GM23248 (cell line): ENCODE data around the gene HPD. TPM values are rescaled to one million over a fixed set of nuclear protein-coding genes. Genes with fewer than 3 reads are reported as not detected.

Experiments
- DNase-seq: peaks from one replicate; pipeline ENCODE4 v3.0.0-alpha.2; 2015
- H2AFZ ChIP-seq: fragments of 200-600 bp; sonication (generic); 2 replicates; pipeline ENCODE4 v1.6.1; 2016; ENCODE audit warnings: antibody characterized with exemption
- H3F3A ChIP-seq: fragments of 200-600 bp; sonication (generic); 2 replicates; pipeline ENCODE4 v1.6.1; 2016; ENCODE audit warnings: mild to moderate bottlenecking, antibody characterized with exemption, mixed run types; ENCODE audit not compliant: insufficient read depth
- H3K27ac ChIP-seq: fragments of 200-600 bp; sonication (generic); 2 replicates; pipeline ENCODE4 v1.5.1; 2016; ENCODE audit warnings: mild to moderate bottlenecking
- H3K27me3 ChIP-seq: fragments of 200-600 bp; sonication (generic); replicated peaks from 2 replicates; pipeline ENCODE4 v1.6.1; 2016; ENCODE audit warnings: mild to moderate bottlenecking; ENCODE audit not compliant: insufficient read depth
- H3K36me3 ChIP-seq: fragments of 200-600 bp; sonication (generic); 2 replicates; pipeline ENCODE4 v1.6.1; 2016; ENCODE audit warnings: low read depth, mild to moderate bottlenecking
- H3K4me1 ChIP-seq: fragments of 200-600 bp; sonication (generic); 2 replicates; pipeline ENCODE4 v1.6.1; 2016; ENCODE audit warnings: mild to moderate bottlenecking; ENCODE audit not compliant: insufficient read depth
- H3K4me2 ChIP-seq: fragments of 200-600 bp; sonication (generic); one replicate; pipeline ENCODE4 v1.6.1; 2016; ENCODE audit warnings: mild to moderate bottlenecking; ENCODE audit not compliant: unreplicated experiment
- H3K4me3 ChIP-seq: fragments of 200-600 bp; sonication (generic); 2 replicates; pipeline ENCODE4 v1.5.1; 2016; ENCODE audit warnings: mild to moderate bottlenecking
- H3K79me2 ChIP-seq: fragments of 200-600 bp; sonication (generic); 2 replicates; pipeline ENCODE4 v1.6.1; 2016; ENCODE audit warnings: mild to moderate bottlenecking; ENCODE audit not compliant: insufficient read depth
- H3K9ac ChIP-seq: fragments of 200-600 bp; sonication (generic); 2 replicates; pipeline ENCODE4 v1.6.1; 2016; ENCODE audit warnings: mild to moderate bottlenecking
- H3K9me2 ChIP-seq: fragments of 200-600 bp; sonication (generic); 2 replicates; pipeline ENCODE4 v1.6.1; 2016; ENCODE audit warnings: mixed run types, mild to moderate bottlenecking, moderate library complexity; ENCODE audit not compliant: insufficient read depth
- H3K9me3 ChIP-seq: fragments of 200-600 bp; sonication (generic); one replicate; pipeline ENCODE4 v1.6.1; 2017; ENCODE audit warnings: low read depth
- H4K20me1 ChIP-seq: fragments of 200-600 bp; sonication (generic); 2 replicates; pipeline ENCODE4 v1.6.0; 2016; ENCODE audit not compliant: insufficient read depth
- EZH2 ChIP-seq: fragments of 200-600 bp; sonication (generic); IDR thresholded peaks from 2 replicates; pipeline ENCODE4 v1.6.1; 2018; ENCODE audit warnings: antibody characterized with exemption, mild to moderate bottlenecking; ENCODE audit not compliant: insufficient read depth, poor library complexity, severe bottlenecking
- EZH2phosphoT487 ChIP-seq: fragments of 200-600 bp; sonication (generic); IDR thresholded peaks from 2 replicates; pipeline ENCODE4 v1.6.1; 2018; ENCODE audit warnings: antibody characterized with exemption, moderate library complexity, mild to moderate bottlenecking, low read depth; ENCODE audit not compliant: insufficient read depth
- WGBS, 2 experiments: methylation state at CpG; one replicate each; pipeline ENCODE4 v1.1.6; 2015 to 2017; ENCODE audit warnings: low lambda C conversion rate in 2 of 2, low coverage in 1 of 2; ENCODE audit errors: missing lambda C conversion rate in 2 of 2; 5-methylcytosine and 5-hydroxymethylcytosine counted together
- in situ Hi-C: fragments of 300-500 bp; cut with MboI; formaldehyde crosslinking; loops from 2 replicates; pipeline ENCODE4 v1.15.0; 2020
- polyA plus RNA-seq: library from polyadenylated mRNA; unstranded; fragments of >200 nt; fragmentation: Nextera tagmentation; extraction: Ambion mirVana; gene quantifications from 2 replicates; pipeline ENCODE4 v1.2.1, GENCODE V29; 2016
- total RNA-seq: library from RNA; depleted of rRNA; stranded (reverse); fragments of >200 nt; shearing (Covaris generic); gene quantifications from 2 replicates; pipeline ENCODE4 v1.2.3, GENCODE V29; 2014

HPD gene
- total and polyA plus RNA-seq, 2 experiments from 2014 or later: not detected

DNA sequence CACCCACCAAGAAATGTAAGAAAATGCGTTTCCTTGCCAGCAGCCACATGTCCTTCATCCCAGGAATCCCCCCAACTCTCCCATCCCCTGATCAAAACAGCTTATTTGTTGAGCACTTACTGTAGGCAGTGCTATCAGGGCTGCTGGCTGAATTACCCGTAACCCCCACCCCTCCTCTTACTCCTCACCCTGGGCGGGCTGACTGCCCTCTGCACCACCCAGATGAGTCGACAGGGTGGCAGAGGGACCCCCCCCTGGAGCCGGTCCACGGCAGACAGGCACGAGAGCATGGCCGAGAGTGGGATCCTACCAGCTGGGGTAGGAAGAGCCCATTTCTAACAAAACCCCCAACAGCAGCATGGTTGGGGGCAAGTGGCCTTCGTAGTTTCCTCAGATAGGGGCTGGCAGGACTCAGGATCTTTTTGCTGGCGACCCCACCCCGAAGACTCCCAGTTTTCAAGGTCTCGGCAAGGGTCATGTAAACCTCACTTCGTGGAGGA, 64.1 kb downstream of the HPD start:
- H3K79me2 ChIP-seq: peaks cover 38% of the 10 kb centered on the region
- peak overlapping the region; percentile 82 for H3K9ac ChIP-seq
- WGBS, 2 experiments: 2% methylated on average over 13 of the region's 13 CpGs
- H3K9me2 ChIP-seq: no peaks in the 10 kb centered on the region
- H3K4me2 ChIP-seq: peak overlapping the region; percentile 55
- peak; percentile 54 for DNase-seq
- H2AFZ ChIP-seq: peak overlapping the region; percentile 24; the same call in 1 of the 2 replicates
- in situ Hi-C loops: loop anchor here (5.0 kb wide), 1 partner anchor 102 kb away; no protein-coding TSS in a partner anchor
- no peaks in the 10 kb centered on the region for H3K27me3 ChIP-seq
- H3K4me3 ChIP-seq: peak overlapping the region; percentile 40
- no peaks in the 10 kb centered on the region for H3K36me3 ChIP-seq
- TF ChIP-seq EZH2: no peak
- TF ChIP-seq EZH2phosphoT487: no peak
- peaks cover 31% of the 10 kb centered on the region for H3K4me1 ChIP-seq
- no peaks in the 10 kb centered on the region for H4K20me1 ChIP-seq
- H3K9me3 ChIP-seq: no peaks in the 10 kb centered on the region
- peaks cover 25% of the 10 kb centered on the region for H3F3A ChIP-seq
- H3K27ac ChIP-seq: peak overlapping the region; percentile 86

DNA sequence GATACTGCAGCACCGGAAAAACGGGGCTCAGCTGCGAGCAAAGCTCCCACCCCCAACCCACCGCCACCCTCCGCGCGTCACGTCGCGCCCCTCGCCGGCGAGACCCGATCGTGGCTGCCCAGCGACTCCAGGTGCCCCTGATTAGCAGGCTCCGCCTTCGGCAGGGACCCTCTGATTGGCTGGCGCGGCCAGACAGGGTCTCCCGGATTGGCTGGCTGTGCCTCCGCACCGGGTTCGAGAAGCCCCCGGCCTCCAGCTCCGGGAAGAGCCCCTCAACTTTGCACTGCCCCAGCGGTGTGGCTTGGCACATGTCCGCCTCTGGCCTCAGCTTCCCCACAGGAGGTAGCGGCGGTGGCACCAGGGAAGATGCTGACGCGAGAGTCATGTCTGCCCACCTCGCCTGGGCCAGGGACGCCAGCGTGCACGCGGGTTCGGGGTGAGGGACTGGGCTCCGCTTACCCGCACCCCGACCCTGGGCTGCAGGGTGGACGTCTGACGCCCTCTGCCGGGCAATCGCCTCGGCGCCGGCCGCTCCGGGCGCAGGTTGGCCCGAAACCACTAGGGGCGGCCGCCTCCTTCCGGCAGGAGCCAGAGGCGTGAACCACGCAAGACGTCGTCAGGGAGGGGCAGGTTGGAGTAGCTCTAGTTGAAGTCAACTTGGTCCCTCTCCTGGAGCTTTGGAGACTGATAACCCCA, 64.7 kb downstream of the HPD start:
- in situ Hi-C loops: loop anchor here (5.0 kb wide), 1 partner anchor 102 kb away; no protein-coding TSS in a partner anchor
- H3K9me3 ChIP-seq: no peaks in the 10 kb centered on the region
- no peaks in the 10 kb centered on the region for H4K20me1 ChIP-seq
- H3K27me3 ChIP-seq: no peaks in the 10 kb centered on the region
- H3K9me2 ChIP-seq: no peaks in the 10 kb centered on the region
- peak overlapping the region; percentile 82 for H3K9ac ChIP-seq
- peak overlapping the region; percentile 86 for H3K27ac ChIP-seq
- H3K4me3 ChIP-seq: peak overlapping the region; percentile 73
- H2AFZ ChIP-seq: peak overlapping the region; percentile 62
- no peaks in the 10 kb centered on the region for H3K36me3 ChIP-seq
- 0 to 1% methylated on average over 28 to 52 of the region's 59 CpGs for WGBS, 2 experiments
- peaks cover 31% of the 10 kb centered on the region for H3K4me1 ChIP-seq
- DNase-seq: peak; percentile 98
- peaks cover 21% of the 10 kb centered on the region for H3F3A ChIP-seq
- H3K79me2 ChIP-seq: peaks cover 38% of the 10 kb centered on the region
- peak overlapping the region; percentile 77 for H3K4me2 ChIP-seq
- TF ChIP-seq EZH2 (no peak), EZH2phosphoT487 (no peak)

DNA sequence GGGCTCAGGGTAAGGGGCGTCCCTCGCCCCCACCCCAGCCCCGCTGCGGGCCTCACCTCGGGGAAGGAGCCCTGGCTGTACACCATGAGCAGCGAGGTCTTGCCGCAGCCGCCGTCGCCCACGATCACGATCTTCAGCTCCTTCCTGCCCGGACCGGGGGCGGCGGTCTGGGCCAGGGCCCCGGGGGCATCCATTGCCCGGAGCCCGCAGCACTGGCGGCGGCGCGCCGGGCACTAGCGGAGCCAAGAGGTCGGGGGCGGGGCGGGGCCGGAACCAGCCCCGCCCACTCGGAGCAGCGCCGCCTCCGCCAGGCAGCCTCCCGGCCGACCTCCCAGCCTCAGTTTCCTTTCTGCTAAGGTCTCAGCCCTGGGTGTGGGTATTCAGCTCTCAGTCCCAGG, 65.2 kb downstream of the HPD start, which contains the start of gene RHOF:
Gene RHOF (minus strand): TSS at position 249 of the 398 bp plus-strand sequence. CDS start 55 bp downstream, at position 194.
- H3K27me3 ChIP-seq: no peaks in the 10 kb centered on the region
- peak within 1 kb of the TSS; percentile 82 for H3K9ac ChIP-seq
- peak within 1 kb of the TSS; percentile 86 for H3K27ac ChIP-seq
- H3K4me2 ChIP-seq: peak within 1 kb of the TSS; percentile 77
- H4K20me1 ChIP-seq: no peaks in the 10 kb centered on the region
- no peaks in the 10 kb centered on the region for H3K9me3 ChIP-seq
- no peak for TF ChIP-seq EZH2phosphoT487
- TF ChIP-seq EZH2: no peak
- no peaks in the 10 kb centered on the region for H3K9me2 ChIP-seq
- peaks cover 32% of the 10 kb centered on the region for H3K79me2 ChIP-seq
- peak; percentile 56 for DNase-seq
- WGBS, 2 experiments: 3 to 4% methylated on average over 27 to 30 of the region's 36 CpGs
- peak within 1 kb of the TSS; percentile 73 for H3K4me3 ChIP-seq
- peaks cover 26% of the 10 kb centered on the region for H3K4me1 ChIP-seq
- H3K36me3 ChIP-seq: no peaks in the 10 kb centered on the region
- H2AFZ ChIP-seq: peak within 1 kb of the TSS; percentile 62
- peaks cover 15% of the 10 kb centered on the region for H3F3A ChIP-seq
- in situ Hi-C loops: loop anchor here (5.0 kb wide), 1 partner anchor 101 kb away; no protein-coding TSS in a partner anchor

DNA sequence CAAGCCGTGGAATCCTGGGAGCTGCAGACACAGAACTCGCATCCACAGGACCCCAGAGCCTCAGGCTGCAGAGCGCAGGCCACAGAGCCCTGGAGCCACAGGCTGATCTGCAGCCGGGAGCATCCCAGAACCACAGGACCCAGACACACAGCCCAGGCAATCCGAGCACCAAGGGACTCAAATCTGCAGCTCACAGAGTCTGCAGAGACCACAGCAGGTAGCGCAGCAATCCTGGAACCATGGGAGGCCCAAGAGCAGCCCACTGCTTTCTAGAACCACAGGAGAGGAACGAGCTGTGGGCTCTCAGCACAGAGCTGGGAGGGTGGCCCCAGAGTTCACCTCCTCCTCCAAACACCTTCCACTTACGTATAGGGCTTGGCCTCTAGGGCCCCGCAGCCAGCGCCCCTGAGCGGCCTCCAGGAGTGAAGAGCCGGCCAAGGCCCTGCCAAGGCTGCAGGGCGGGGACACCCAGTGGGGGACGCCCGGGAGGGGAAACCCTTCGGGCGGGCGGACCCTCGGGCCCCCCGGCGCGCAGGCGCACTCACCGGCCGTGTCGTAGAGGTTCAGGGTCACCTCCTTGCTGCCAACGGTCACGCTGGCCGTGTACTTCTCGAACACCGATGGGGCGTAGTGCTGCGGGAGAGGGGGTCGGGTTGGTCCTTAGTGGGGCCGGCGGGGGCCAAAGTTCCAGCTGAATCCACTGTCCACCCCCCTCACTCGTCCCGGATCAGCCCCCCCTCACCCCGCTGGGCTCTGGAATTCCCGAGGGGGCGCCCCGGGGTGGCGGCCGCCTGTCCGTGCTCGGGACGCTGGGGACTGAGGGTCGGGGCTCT, 65.8 kb downstream of the HPD start:
- WGBS, 2 experiments: 65 to 90% methylated on average over 13 to 48 of the region's 48 CpGs
- in situ Hi-C loops: loop anchor here (5.0 kb wide), 1 partner anchor 101 kb away; no protein-coding TSS in a partner anchor

More for the DNA sequence above, 65.8 kb downstream of the HPD start:
- Histone ChIP-seq H3K4me3 (peak overlapping the region; percentile 73), H3K4me2 (peak overlapping the region; percentile 77), H3K79me2 (peaks cover 26% of the 10 kb centered on the region), H3F3A (0 out of 2 replicates have a peak, but pooled peaks cover 12% of the 10 kb centered on the region), H2AFZ (peak overlapping the region; percentile 62; the same call in 1 of the 2 replicates), H3K9ac (peak overlapping the region; percentile 82; the same call in 1 of the 2 replicates), H3K27ac (no peak overlapping the region), H3K27me3 (no peaks in the 10 kb centered on the region), H3K4me1 (peaks cover 20% of the 10 kb centered on the region), H3K9me3 (no peaks in the 10 kb centered on the region), H4K20me1 (no peaks in the 10 kb centered on the region), H3K36me3 (no peaks in the 10 kb centered on the region), H3K9me2 (no peaks in the 10 kb centered on the region)
- TF ChIP-seq EZH2phosphoT487: no peak
- TF ChIP-seq EZH2: no peak
- DNase-seq: no peak
